ENCODE measurements around the gene RFX7. TPM values are rescaled to one million over a fixed set of nuclear protein-coding genes. Genes with fewer than 3 reads are reported as not detected.
A peak's percentile ranks its signal among the peaks of the same experiment; 100 is the strongest.

RFX7 gene
- polyA plus RNA-seq, 1 experiment, result 9.1 TPM

DNA sequence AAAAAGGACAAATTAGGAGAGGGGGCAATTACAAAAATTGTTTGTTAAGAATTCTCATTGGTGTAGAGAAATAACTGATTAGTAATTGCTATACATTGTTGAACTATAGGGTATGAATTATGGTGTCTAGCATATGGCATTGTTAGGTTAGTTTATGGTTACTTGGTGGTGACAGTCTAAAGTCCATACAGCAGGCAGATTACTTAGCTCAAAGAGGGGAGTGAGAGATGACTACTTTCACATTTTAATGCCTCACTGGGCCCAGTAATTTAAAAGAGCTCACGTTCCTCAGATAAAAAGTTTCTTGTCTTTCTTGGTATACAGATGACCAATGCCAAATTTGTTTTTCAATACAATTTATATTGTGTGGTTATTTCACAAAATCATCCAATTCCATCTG lies 137.8 kb downstream of the RFX7 start:
- Histone ChIP-seq H3K27me3 (ENCODE audit: control insufficient read depth, insufficient read depth, low read length) (no peaks in the 10 kb centered on the region), H3K9me3 (ENCODE audit: control insufficient read depth, insufficient read depth, low read length) (no peaks in the 10 kb centered on the region; the same call in 1 of the 2 replicates), H3K4me3 (ENCODE audit: low read depth, low read length) (no peak overlapping the region), H3K27ac (ENCODE audit: low read depth, low read length) (no peak overlapping the region)
- no peak for DNase-seq (ENCODE audit: low read depth, low spot score)
- ChIA-PET POLR2A (no interaction called here), CTCF (no interaction called here)
- TF ChIP-seq, protein P1, sequence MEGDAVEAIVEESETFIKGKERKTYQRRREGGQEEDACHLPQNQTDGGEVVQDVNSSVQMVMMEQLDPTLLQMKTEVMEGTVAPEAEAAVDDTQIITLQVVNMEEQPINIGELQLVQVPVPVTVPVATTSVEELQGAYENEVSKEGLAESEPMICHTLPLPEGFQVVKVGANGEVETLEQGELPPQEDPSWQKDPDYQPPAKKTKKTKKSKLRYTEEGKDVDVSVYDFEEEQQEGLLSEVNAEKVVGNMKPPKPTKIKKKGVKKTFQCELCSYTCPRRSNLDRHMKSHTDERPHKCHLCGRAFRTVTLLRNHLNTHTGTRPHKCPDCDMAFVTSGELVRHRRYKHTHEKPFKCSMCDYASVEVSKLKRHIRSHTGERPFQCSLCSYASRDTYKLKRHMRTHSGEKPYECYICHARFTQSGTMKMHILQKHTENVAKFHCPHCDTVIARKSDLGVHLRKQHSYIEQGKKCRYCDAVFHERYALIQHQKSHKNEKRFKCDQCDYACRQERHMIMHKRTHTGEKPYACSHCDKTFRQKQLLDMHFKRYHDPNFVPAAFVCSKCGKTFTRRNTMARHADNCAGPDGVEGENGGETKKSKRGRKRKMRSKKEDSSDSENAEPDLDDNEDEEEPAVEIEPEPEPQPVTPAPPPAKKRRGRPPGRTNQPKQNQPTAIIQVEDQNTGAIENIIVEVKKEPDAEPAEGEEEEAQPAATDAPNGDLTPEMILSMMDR (IDR thresholded peaks at IDR 0.05; ENCODE audit: low read depth, low read length), result no peak

DNA sequence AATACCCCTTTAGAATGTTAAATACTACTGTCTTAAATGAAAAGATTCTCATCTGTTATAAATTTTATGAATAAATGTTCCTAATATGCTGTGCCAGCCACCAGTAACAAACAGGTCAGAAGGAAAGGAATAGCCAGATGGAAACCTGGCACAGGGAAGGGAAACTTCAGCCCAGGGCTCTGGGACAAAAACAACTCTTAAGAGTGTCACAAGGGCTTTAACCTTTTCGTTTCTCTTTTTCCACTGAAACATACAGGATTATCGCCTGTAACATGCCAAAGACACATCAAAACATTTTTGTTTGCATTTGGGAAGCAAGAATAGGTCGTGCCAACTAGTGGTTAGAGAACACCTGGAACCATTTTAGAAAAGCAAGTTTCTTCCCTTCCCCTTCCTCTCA lies 141.2 kb downstream of the RFX7 start:
- ChIA-PET CTCF (no interaction called here), POLR2A (no interaction called here)
- Histone ChIP-seq H3K9me3 (ENCODE audit: control insufficient read depth, insufficient read depth, low read length) (no peaks in the 10 kb centered on the region), H3K27me3 (ENCODE audit: control insufficient read depth, insufficient read depth, low read length) (no peaks in the 10 kb centered on the region), H3K4me3 (ENCODE audit: low read depth, low read length) (no peak overlapping the region), H3K27ac (ENCODE audit: low read depth, low read length) (no peak overlapping the region)
- TF ChIP-seq, protein P1 (IDR thresholded peaks at IDR 0.05; ENCODE audit: low read depth, low read length), result no peak
- no peak for DNase-seq (ENCODE audit: low read depth, low spot score)

DNA sequence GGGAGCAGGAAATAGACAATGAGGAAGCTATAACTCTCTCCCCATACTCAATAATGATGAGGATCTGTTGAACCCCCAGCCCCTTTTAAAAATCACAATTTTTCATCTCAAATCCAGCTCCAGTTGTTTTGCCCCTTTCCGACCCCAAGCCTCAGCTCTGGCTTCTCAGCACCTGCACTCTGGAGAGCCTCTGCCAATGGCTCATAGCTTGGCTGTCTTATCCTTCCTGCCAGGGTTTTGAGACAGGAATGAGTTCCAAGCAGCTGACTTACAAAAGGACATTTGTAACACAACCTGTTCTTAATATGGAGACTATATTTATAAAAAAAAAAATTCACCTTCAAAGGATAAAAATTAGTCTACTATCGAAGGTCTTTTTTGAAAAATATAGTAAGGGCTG lies 144.4 kb downstream of the RFX7 start:
- DNase-seq (ENCODE audit: low read depth, low spot score), result no peak
- TF ChIP-seq, protein P1 (IDR thresholded peaks at IDR 0.05; ENCODE audit: low read depth, low read length), result no peak
- Histone ChIP-seq H3K9me3 (ENCODE audit: control insufficient read depth, insufficient read depth, low read length) (no peaks in the 10 kb centered on the region), H3K4me3 (ENCODE audit: low read depth, low read length) (no peak overlapping the region), H3K27me3 (ENCODE audit: control insufficient read depth, insufficient read depth, low read length) (no peaks in the 10 kb centered on the region), H3K27ac (ENCODE audit: low read depth, low read length) (no peak overlapping the region)
- ChIA-PET POLR2A (no interaction called here), CTCF (interaction anchor here (0.5 to 2.9 kb wide), 6 partner anchors 12 to 1530 kb away, joined by 3 to 10 read pairs (median 4); no protein-coding TSS in a partner anchor)

DNA sequence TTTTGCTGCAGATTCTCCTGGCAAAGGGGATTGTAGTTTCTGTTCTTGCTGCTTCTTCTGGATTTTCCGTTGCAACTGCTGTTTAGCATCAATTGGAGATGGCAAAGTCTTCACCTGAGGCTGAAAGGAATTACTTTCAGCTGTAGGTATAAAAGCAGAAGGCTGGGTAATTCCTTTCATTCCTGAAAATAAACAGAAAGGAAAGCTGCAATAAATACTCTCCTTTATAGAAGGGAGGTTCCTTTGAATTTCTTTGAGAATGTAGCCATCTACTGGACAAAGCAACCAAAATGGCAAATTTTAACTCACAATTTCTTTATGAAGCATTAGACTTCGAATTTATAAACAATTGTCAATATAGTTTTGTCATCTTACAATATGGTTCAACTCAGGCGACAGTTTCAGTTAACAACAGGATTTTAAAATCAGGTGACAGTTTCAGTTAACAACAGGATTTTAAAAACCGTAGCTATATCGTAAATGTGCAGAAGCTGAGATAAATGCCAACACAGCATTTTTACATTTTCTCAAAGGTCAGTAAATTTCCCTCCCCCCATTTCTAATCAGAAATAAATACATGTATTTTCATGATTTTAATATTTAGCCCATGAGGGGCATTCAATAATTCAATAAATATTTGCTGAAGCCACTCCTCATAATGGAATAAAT lies 145.3 kb downstream of the RFX7 start:
- Histone ChIP-seq H3K27ac (ENCODE audit: low read depth, low read length) (no peak overlapping the region), H3K4me3 (ENCODE audit: low read depth, low read length) (no peak overlapping the region), H3K9me3 (ENCODE audit: control insufficient read depth, insufficient read depth, low read length) (no peaks in the 10 kb centered on the region), H3K27me3 (ENCODE audit: control insufficient read depth, insufficient read depth, low read length) (no peaks in the 10 kb centered on the region)
- DNase-seq (ENCODE audit: low read depth, low spot score), result no peak
- TF ChIP-seq, protein P1 (IDR thresholded peaks at IDR 0.05; ENCODE audit: low read depth, low read length), result peak; percentile 42; the same call in 1 of the 2 replicates
- ChIA-PET CTCF (interaction anchor here (1.0 to 2.9 kb wide), 8 partner anchors 11 to 691 kb away, joined by 3 to 10 read pairs (median 4); no protein-coding TSS in a partner anchor), POLR2A (no interaction called here)

DNA sequence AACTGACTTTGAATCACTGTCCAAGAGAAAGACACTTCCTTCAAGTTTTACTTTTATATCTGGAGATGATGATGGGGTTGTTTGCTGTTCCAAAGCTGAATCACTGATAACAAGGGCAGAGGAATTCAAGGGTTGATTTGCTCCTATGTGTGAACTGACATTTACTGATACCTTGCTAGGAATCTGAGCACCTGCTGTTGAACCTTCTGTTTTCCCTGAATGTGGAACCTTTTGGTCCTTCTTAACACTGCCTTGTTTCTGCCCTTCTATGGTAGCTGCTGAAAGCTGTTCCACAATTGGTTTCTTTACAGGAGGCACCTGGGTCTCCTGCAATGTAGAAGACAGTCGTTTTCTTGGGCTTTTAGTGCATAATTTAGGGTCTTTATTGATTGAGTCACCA lies 148.3 kb downstream of the RFX7 start:
- ChIA-PET POLR2A (no interaction called here), CTCF (interaction anchor here (0.5 to 0.6 kb wide), 2 partner anchors 143 to 333 kb away, joined by 3 read pairs; no protein-coding TSS in a partner anchor)
- H3K9me3 ChIP-seq (ENCODE audit: control insufficient read depth, insufficient read depth, low read length), result no peaks in the 10 kb centered on the region
- no peak for DNase-seq (ENCODE audit: low read depth, low spot score)
- no peak overlapping the region for H3K4me3 ChIP-seq (ENCODE audit: low read depth, low read length)
- TF ChIP-seq, protein P1 (IDR thresholded peaks at IDR 0.05; ENCODE audit: low read depth, low read length), result no peak
- H3K27ac ChIP-seq (ENCODE audit: low read depth, low read length), result no peak overlapping the region
- H3K27me3 ChIP-seq (ENCODE audit: control insufficient read depth, insufficient read depth, low read length), result no peaks in the 10 kb centered on the region
